GM12864 (cell line): ENCODE measurements around the gene DUOX1.

ENCODE experiments used
- DNase-seq: peaks from one replicate; pipeline ENCODE4 v3.0.0-alpha.2; 2011; ENCODE audit warnings: low read depth
- H3K4me3 ChIP-seq: 2 replicates; pipeline ENCODE4 v1.5.1; 2011; ENCODE audit warnings: mild to moderate bottlenecking, low read depth, low read length, control low read depth
- CTCF ChIP-seq: IDR thresholded peaks from 2 replicates; pipeline ENCODE4 v1.5.1; 2011; ENCODE audit warnings: low read depth, mild to moderate bottlenecking, moderate library complexity, low read length, control low read depth, inconsistent platforms; ENCODE audit errors: missing control alignments

DUOX1 gene

GRCh38 chr15:45118131-45118588 lies 11.6 kb upstream of the DUOX1 start:
- H3K4me3 ChIP-seq, result no peak overlapping the region
- peak; percentile 99 for TF ChIP-seq CTCF
- peak; percentile 53 for DNase-seq

GRCh38 chr15:45118996-45119395 lies 10.8 kb upstream of the DUOX1 start:
- H3K4me3 ChIP-seq, result no peak overlapping the region
- no peak for TF ChIP-seq CTCF
- DNase-seq, result no peak

GRCh38 chr15:45120081-45120972 lies 9.5 kb upstream of the DUOX1 start:
- DNase-seq, result no peak
- no peak overlapping the region for H3K4me3 ChIP-seq
- no peak for TF ChIP-seq CTCF

- H3K4me3 ChIP-seq, result no peak overlapping the region
- no peak for TF ChIP-seq CTCF
- DNase-seq, result no peak
Measured at GRCh38 chr15:45121020-45121419, 8.8 kb upstream of the DUOX1 start.

GRCh38 chr15:45121706-45122417 lies 7.9 kb upstream of the DUOX1 start:
- DNase-seq, result no peak
- no peak overlapping the region for H3K4me3 ChIP-seq
- TF ChIP-seq CTCF, result no peak

- TF ChIP-seq CTCF, result no peak
- H3K4me3 ChIP-seq, result no peak overlapping the region
- no peak for DNase-seq
Measured at GRCh38 chr15:45122719-45123118, 7.1 kb upstream of the DUOX1 start.
